Measurements from ENCODE around the gene FOXP4. TPM values are rescaled to one million over a fixed set of nuclear protein-coding genes. Genes with fewer than 3 reads are reported as not detected.

The FOXP4 gene
- total RNA-seq, 1 donor from 2014 or later: 9.7 TPM

GRCh38 chr6:41528409-41528963, 17.7 kb upstream of the FOXP4 start:
- no peak overlapping the region for H3K4me3 Mint-ChIP-seq (ENCODE audit: low read depth)
- no peak overlapping the region for H3K27ac Mint-ChIP-seq
- intact Hi-C loops (cut with micrococcal nuclease): no loop called here
- peaks cover 16% of the 10 kb centered on the region for H3K4me1 Mint-ChIP-seq (ENCODE audit: low read depth)
- DNase-seq (ENCODE audit: low spot score): no peak
- H3K36me3 Mint-ChIP-seq (ENCODE audit: low read depth): no peaks in the 10 kb centered on the region
- peaks cover 60% of the 10 kb centered on the region for H3K27me3 Mint-ChIP-seq (ENCODE audit: low read depth)
- no peaks in the 10 kb centered on the region for H3K9me3 Mint-ChIP-seq

- DNase-seq (ENCODE audit: low spot score): no peak
- Mint-ChIP-seq H3K9me3 (no peaks in the 10 kb centered on the region), H3K27me3 (ENCODE audit: low read depth) (peaks cover 60% of the 10 kb centered on the region), H3K36me3 (ENCODE audit: low read depth) (no peaks in the 10 kb centered on the region), H3K4me3 (ENCODE audit: low read depth) (no peak overlapping the region), H3K27ac (no peak overlapping the region), H3K4me1 (ENCODE audit: low read depth) (peaks cover 16% of the 10 kb centered on the region)
- intact Hi-C loops (cut with micrococcal nuclease): no loop called here
Observed at GRCh38 chr6:41529049-41529448, 17.1 kb upstream of the FOXP4 start.

- no peak overlapping the region for H3K27ac Mint-ChIP-seq
- DNase-seq (ENCODE audit: low spot score): no peak
- intact Hi-C loops (cut with micrococcal nuclease): no loop called here
- peaks cover 16% of the 10 kb centered on the region for H3K4me1 Mint-ChIP-seq (ENCODE audit: low read depth)
- peaks cover 61% of the 10 kb centered on the region for H3K27me3 Mint-ChIP-seq (ENCODE audit: low read depth)
- no peak overlapping the region for H3K4me3 Mint-ChIP-seq (ENCODE audit: low read depth)
- H3K36me3 Mint-ChIP-seq (ENCODE audit: low read depth): no peaks in the 10 kb centered on the region
- no peaks in the 10 kb centered on the region for H3K9me3 Mint-ChIP-seq
Observed at GRCh38 chr6:41529970-41530369, 16.2 kb upstream of the FOXP4 start.

GRCh38 chr6:41530476-41530875, 15.7 kb upstream of the FOXP4 start:
- H3K4me3 Mint-ChIP-seq (ENCODE audit: low read depth): no peak overlapping the region
- no peak overlapping the region for H3K27ac Mint-ChIP-seq
- DNase-seq (ENCODE audit: low spot score): no peak
- no peaks in the 10 kb centered on the region for H3K36me3 Mint-ChIP-seq (ENCODE audit: low read depth)
- peaks cover 16% of the 10 kb centered on the region for H3K4me1 Mint-ChIP-seq (ENCODE audit: low read depth)
- H3K9me3 Mint-ChIP-seq: no peaks in the 10 kb centered on the region
- intact Hi-C loops (cut with micrococcal nuclease): no loop called here
- peaks cover 63% of the 10 kb centered on the region for H3K27me3 Mint-ChIP-seq (ENCODE audit: low read depth)

GRCh38 chr6:41531016-41531415, 15.2 kb upstream of the FOXP4 start:
- H3K27me3 Mint-ChIP-seq (ENCODE audit: low read depth): peaks cover 66% of the 10 kb centered on the region
- intact Hi-C loops (cut with micrococcal nuclease): no loop called here
- no peaks in the 10 kb centered on the region for H3K36me3 Mint-ChIP-seq (ENCODE audit: low read depth)
- H3K9me3 Mint-ChIP-seq: no peaks in the 10 kb centered on the region
- DNase-seq (ENCODE audit: low spot score): no peak
- peaks cover 16% of the 10 kb centered on the region for H3K4me1 Mint-ChIP-seq (ENCODE audit: low read depth)
- no peak overlapping the region for H3K4me3 Mint-ChIP-seq (ENCODE audit: low read depth)
- H3K27ac Mint-ChIP-seq: no peak overlapping the region

GRCh38 chr6:41531591-41532582, 14.3 kb upstream of the FOXP4 start:
- H3K27me3 Mint-ChIP-seq (ENCODE audit: low read depth): peaks cover 73% of the 10 kb centered on the region
- peak overlapping the region; percentile 53 for H3K4me3 Mint-ChIP-seq (ENCODE audit: low read depth)
- no peaks in the 10 kb centered on the region for H3K9me3 Mint-ChIP-seq
- peak; percentile 45 for DNase-seq (ENCODE audit: low spot score)
- peaks cover 16% of the 10 kb centered on the region for H3K4me1 Mint-ChIP-seq (ENCODE audit: low read depth)
- H3K36me3 Mint-ChIP-seq (ENCODE audit: low read depth): no peaks in the 10 kb centered on the region
- H3K27ac Mint-ChIP-seq: peak overlapping the region; percentile 70
- intact Hi-C loops (cut with micrococcal nuclease): loop anchor here (1.0 to 2.0 kb wide), 3 partner anchors 14 to 459 kb away; partner anchors contain the start of genes FOXP4, NFYA and OARD1

- Mint-ChIP-seq H3K4me1 (ENCODE audit: low read depth) (peaks cover 15% of the 10 kb centered on the region), H3K4me3 (ENCODE audit: low read depth) (no peak overlapping the region), H3K9me3 (no peaks in the 10 kb centered on the region), H3K36me3 (ENCODE audit: low read depth) (no peaks in the 10 kb centered on the region), H3K27me3 (ENCODE audit: low read depth) (peaks cover 71% of the 10 kb centered on the region), H3K27ac (no peak overlapping the region)
- intact Hi-C loops (cut with micrococcal nuclease): no loop called here
- DNase-seq (ENCODE audit: low spot score): no peak
Observed at GRCh38 chr6:41535766-41536165, 10.4 kb upstream of the FOXP4 start.

- intact Hi-C loops (cut with micrococcal nuclease): no loop called here
- Mint-ChIP-seq H3K27ac (no peak overlapping the region), H3K36me3 (ENCODE audit: low read depth) (no peaks in the 10 kb centered on the region), H3K4me1 (ENCODE audit: low read depth) (peaks cover 6% of the 10 kb centered on the region), H3K27me3 (ENCODE audit: low read depth) (peaks cover 79% of the 10 kb centered on the region), H3K4me3 (ENCODE audit: low read depth) (no peak overlapping the region), H3K9me3 (no peaks in the 10 kb centered on the region)
- no peak for DNase-seq (ENCODE audit: low spot score)
Observed at GRCh38 chr6:41536795-41537758, 9.1 kb upstream of the FOXP4 start.

GRCh38 chr6:41538556-41539182, 7.5 kb upstream of the FOXP4 start:
- H3K4me1 Mint-ChIP-seq (ENCODE audit: low read depth): no peaks in the 10 kb centered on the region
- DNase-seq (ENCODE audit: low spot score): no peak
- no peak overlapping the region for H3K4me3 Mint-ChIP-seq (ENCODE audit: low read depth)
- H3K36me3 Mint-ChIP-seq (ENCODE audit: low read depth): no peaks in the 10 kb centered on the region
- H3K27ac Mint-ChIP-seq: no peak overlapping the region
- no peaks in the 10 kb centered on the region for H3K9me3 Mint-ChIP-seq
- intact Hi-C loops (cut with micrococcal nuclease): no loop called here
- H3K27me3 Mint-ChIP-seq (ENCODE audit: low read depth): peaks cover 75% of the 10 kb centered on the region

GRCh38 chr6:41539204-41539603, 7.0 kb upstream of the FOXP4 start:
- no peak for DNase-seq (ENCODE audit: low spot score)
- Mint-ChIP-seq H3K4me3 (ENCODE audit: low read depth) (no peak overlapping the region), H3K27ac (no peak overlapping the region), H3K4me1 (ENCODE audit: low read depth) (no peaks in the 10 kb centered on the region), H3K36me3 (ENCODE audit: low read depth) (no peaks in the 10 kb centered on the region), H3K9me3 (no peaks in the 10 kb centered on the region), H3K27me3 (ENCODE audit: low read depth) (peaks cover 76% of the 10 kb centered on the region)
- intact Hi-C loops (cut with micrococcal nuclease): no loop called here

GRCh38 chr6:41541364-41541763, 4.8 kb upstream of the FOXP4 start:
- no peak overlapping the region for H3K27ac Mint-ChIP-seq
- DNase-seq (ENCODE audit: low spot score): no peak
- peaks cover 74% of the 10 kb centered on the region for H3K27me3 Mint-ChIP-seq (ENCODE audit: low read depth)
- no peaks in the 10 kb centered on the region for H3K9me3 Mint-ChIP-seq
- no peak overlapping the region for H3K4me3 Mint-ChIP-seq (ENCODE audit: low read depth)
- H3K4me1 Mint-ChIP-seq (ENCODE audit: low read depth): peaks cover 9% of the 10 kb centered on the region
- intact Hi-C loops (cut with micrococcal nuclease): no loop called here
- H3K36me3 Mint-ChIP-seq (ENCODE audit: low read depth): no peaks in the 10 kb centered on the region

GRCh38 chr6:41543087-41543486, 3.1 kb upstream of the FOXP4 start:
- H3K4me1 Mint-ChIP-seq (ENCODE audit: low read depth): peaks cover 14% of the 10 kb centered on the region
- DNase-seq (ENCODE audit: low spot score): no peak
- no peaks in the 10 kb centered on the region for H3K9me3 Mint-ChIP-seq
- H3K36me3 Mint-ChIP-seq (ENCODE audit: low read depth): no peaks in the 10 kb centered on the region
- H3K27ac Mint-ChIP-seq: no peak overlapping the region
- intact Hi-C loops (cut with micrococcal nuclease): no loop called here
- H3K4me3 Mint-ChIP-seq (ENCODE audit: low read depth): no peak overlapping the region
- peaks cover 67% of the 10 kb centered on the region for H3K27me3 Mint-ChIP-seq (ENCODE audit: low read depth)
